ENCODE measurements around the gene COX10.
A peak's percentile ranks its signal among the peaks of the same experiment; 100 is the strongest.

COX10 gene

GRCh38 chr17:14201021-14201987 lies 132.0 kb downstream of the COX10 start:
- no peak for DNase-seq (ENCODE audit: low spot score)
- Histone ChIP-seq H3K27ac (peak overlapping the region in 1 of 2 donors; percentile 41), H3K4me3 (no peak overlapping the region)
- TF ChIP-seq CTCF (IDR thresholded peaks at IDR 0.05), result no peak

- Histone ChIP-seq H3K27ac (no peak overlapping the region), H3K4me3 (no peak overlapping the region)
- no peak for DNase-seq (ENCODE audit: low spot score)
- no peak for TF ChIP-seq CTCF (IDR thresholded peaks at IDR 0.05)
Measured at GRCh38 chr17:14201988-14202380, 132.7 kb downstream of the COX10 start.

- Histone ChIP-seq H3K27ac (no peak overlapping the region), H3K4me3 (no peak overlapping the region)
- TF ChIP-seq CTCF (IDR thresholded peaks at IDR 0.05), result no peak
- DNase-seq (ENCODE audit: low spot score), result no peak
Measured at GRCh38 chr17:14202388-14203166, 133.3 kb downstream of the COX10 start.

- no peak for DNase-seq (ENCODE audit: low spot score)
- no peak for TF ChIP-seq CTCF (IDR thresholded peaks at IDR 0.05)
- Histone ChIP-seq H3K4me3 (no peak overlapping the region), H3K27ac (no peak overlapping the region)
Measured at GRCh38 chr17:14203388-14203787, 134.1 kb downstream of the COX10 start.

GRCh38 chr17:14204084-14204483 lies 134.8 kb downstream of the COX10 start:
- no peak for DNase-seq (ENCODE audit: low spot score)
- H3K27ac ChIP-seq, result no peak overlapping the region
- TF ChIP-seq CTCF (IDR thresholded peaks at IDR 0.05), result no peak
- H3K4me3 ChIP-seq, result no peak overlapping the region

- no peak overlapping the region for H3K27ac ChIP-seq
- no peak overlapping the region for H3K4me3 ChIP-seq
- TF ChIP-seq CTCF (IDR thresholded peaks at IDR 0.05), result no peak
- DNase-seq (ENCODE audit: low spot score), result no peak
Measured at GRCh38 chr17:14204546-14204945, 135.2 kb downstream of the COX10 start.
